B cell (primary cell): ENCODE measurements around the gene CARNS1. TPM values are rescaled to one million over a fixed set of nuclear protein-coding genes. Genes with fewer than 3 reads are reported as not detected.
A peak's percentile ranks its signal among the peaks of the same experiment; 100 is the strongest.

Source experiments
- ATAC-seq: fragments of 200-7000 bp; cut with Tn5 transposase; one replicate; pipeline ENCODE4 v1.10.0; 2021; ENCODE audit warnings: low read depth, mild to moderate bottlenecking, moderate number of reproducible peaks, moderate library complexity
- CTCF ChIA-PET: fragments of 350-600 bp; sonication (Branson Sonifier 250); formaldehyde crosslinking; loops from one replicate; lab custom pipeline; 2021; ENCODE audit warnings: antibody characterized with exemption, inconsistent platforms; lab: Charles Lee
- POLR2A ChIA-PET: fragments of 350-600 bp; sonication (Branson Sonifier 250); formaldehyde crosslinking; loops from one replicate; lab custom pipeline; 2021; ENCODE audit warnings: antibody characterized with exemption; lab: Charles Lee
- DNase-seq: peaks from one replicate; pipeline ENCODE4 v3.0.0; 2013
- H2AFZ ChIP-seq: 2 replicates; pipeline ENCODE4 v1.6.1; 2012; ENCODE audit warnings: mild to moderate bottlenecking, low read depth, low read length; ENCODE audit not compliant: insufficient read depth, poor library complexity, severe bottlenecking
- H3K27ac ChIP-seq, 2 donors: 1 replicate in 1 of 2; 2 replicates in 1 of 2; pipeline ENCODE4 v1.5.1; 2012 to 2013; ENCODE audit warnings: low read length in 2 of 2, mild to moderate bottlenecking in 2 of 2, moderate library complexity in 1 of 2
- H3K27me3 ChIP-seq, 4 experiments: fragments of 200-600 bp in 1 of 4; sonication (generic) in 1 of 4; replicated peaks in 1 of 4; 1 replicate in 2 of 4; 2 replicates in 2 of 4; pipeline versions ENCODE4 v1.6.1 to v1.7.0; 2013 to 2016; ENCODE audit warnings: low read length in 3 of 4, mild to moderate bottlenecking in 2 of 4, mixed read lengths in 1 of 4, moderate library complexity in 1 of 4; ENCODE audit not compliant: insufficient read depth in 4 of 4, control insufficient read depth in 3 of 4; ENCODE audit errors: control extremely low read depth in 1 of 4
- H3K36me3 ChIP-seq, 2 experiments: replicated peaks in 1 of 2; 1 replicate in 1 of 2; 2 replicates in 1 of 2; pipeline versions ENCODE4 v1.6.1 to v1.7.1; 2013; ENCODE audit warnings: low read length in 1 of 2; ENCODE audit not compliant: insufficient read depth in 2 of 2, control insufficient read depth in 1 of 2; ENCODE audit errors: control extremely low read depth in 1 of 2, extremely low read depth in 1 of 2
- H3K4me1 ChIP-seq, 2 donors: fragments of 200-600 bp in 1 of 2; sonication (generic) in 1 of 2; 1 replicate in 1 of 2; 2 replicates in 1 of 2; pipeline versions ENCODE4 v1.5.1 to v1.6.1; 2013 to 2017; ENCODE audit warnings: low read length in 2 of 2; ENCODE audit not compliant: control insufficient read depth in 2 of 2, insufficient read depth in 2 of 2
- H3K4me2 ChIP-seq: replicated peaks from 2 replicates; pipeline ENCODE3; 2012; ENCODE audit warnings: mild to moderate bottlenecking, low read depth, low read length; ENCODE audit not compliant: poor library complexity, severe bottlenecking
- H3K4me3 ChIP-seq, 5 experiments: fragments of 200-600 bp in 1 of 5; sonication (generic) in 1 of 5; 1 replicate in 3 of 5; 2 replicates in 2 of 5; pipeline versions ENCODE4 v1.5.1 to v1.7.0; 2011 to 2016; ENCODE audit warnings: low read length in 4 of 5, mild to moderate bottlenecking in 4 of 5, low read depth in 2 of 5, control low read depth in 1 of 5, moderate library complexity in 1 of 5; ENCODE audit not compliant: insufficient read depth in 1 of 5; ENCODE audit errors: control extremely low read depth in 1 of 5, extremely low read depth in 1 of 5
- H3K79me2 ChIP-seq: fragments of 200-600 bp; sonication (generic); one replicate; pipeline ENCODE4 v1.6.0; 2016; ENCODE audit warnings: low read length; ENCODE audit not compliant: control insufficient read depth, insufficient read depth
- H3K9ac ChIP-seq: fragments of 200-600 bp; sonication (generic); 2 replicates; pipeline ENCODE4 v1.6.1; 2017; ENCODE audit warnings: mild to moderate bottlenecking, low read length, moderate library complexity
- H3K9me3 ChIP-seq, 3 donors: one replicate each; pipeline versions ENCODE4 v1.6.1 to v1.7.1; 2013; ENCODE audit warnings: low read length in 2 of 3; ENCODE audit not compliant: control insufficient read depth in 2 of 3, insufficient read depth in 1 of 3; ENCODE audit errors: control extremely low read depth in 1 of 3
- H4K20me1 ChIP-seq: 2 replicates; pipeline ENCODE4 v1.6.0; 2012; ENCODE audit warnings: mild to moderate bottlenecking, low read length; ENCODE audit not compliant: insufficient read depth, control insufficient read depth, poor library complexity, severe bottlenecking
- H3K27ac Mint-ChIP-seq: one replicate; pipeline ENCODE4 v1.8.0; 2021; ENCODE audit warnings: mixed read lengths
- H3K27me3 Mint-ChIP-seq: one replicate; pipeline ENCODE4 v1.8.0; 2021; ENCODE audit warnings: mixed read lengths
- H3K4me1 Mint-ChIP-seq: one replicate; pipeline ENCODE4 v1.8.0; 2021; ENCODE audit warnings: mixed read lengths
- H3K4me3 Mint-ChIP-seq: one replicate; pipeline ENCODE4 v1.8.0; 2021; ENCODE audit warnings: mixed read lengths
- H3K9me3 Mint-ChIP-seq: one replicate; pipeline ENCODE4 v1.8.0; 2022; ENCODE audit warnings: mixed read lengths; ENCODE audit not compliant: insufficient read depth
- CTCF ChIP-seq: fragments of 200-600 bp; IDR thresholded peaks from one replicate; pipeline ENCODE4 v1.8.0; 2022; ENCODE audit warnings: antibody characterized with exemption, mild to moderate bottlenecking
- EZH2 ChIP-seq: IDR thresholded peaks from 2 replicates; pipeline ENCODE4 v1.6.1; 2012; ENCODE audit warnings: borderline replicate concordance, low read depth, mild to moderate bottlenecking, moderate library complexity, low read length; ENCODE audit not compliant: insufficient read depth, poor library complexity, severe bottlenecking
- WGBS: methylation state at CpG from one replicate; pipeline ENCODE4 v1.1.5; 2013; ENCODE audit warnings: missing lambda C conversion rate; ENCODE audit not compliant: insufficient coverage; 5-methylcytosine and 5-hydroxymethylcytosine counted together
- intact Hi-C: fragments of 100-400 bp; cut with micrococcal nuclease; formaldehyde crosslinking; loops from one replicate; pipeline ENCODE4 v1.10.0; 2022
- polyA plus RNA-seq: library from polyadenylated mRNA; depleted of rRNA; stranded (reverse); fragments of >200 nt; gene quantifications from 2 replicates; pipeline ENCODE4 v1.2.3, GENCODE V29; 2012
- total RNA-seq, 2 donors: library from RNA; stranded (reverse); fragments of 120-200 nt in 1 of 2; gene quantifications; 1 replicate in 1 of 2; 2 replicates in 1 of 2; pipeline versions ENCODE4 v1.2.3 to v1.2.4, GENCODE V29; 2013 to 2022

Gene CARNS1
- total and polyA plus RNA-seq, 2 donors (not counting 1 experiment from before 2014, with no cell fraction given): 24.1 to 41.1 TPM

DNA sequence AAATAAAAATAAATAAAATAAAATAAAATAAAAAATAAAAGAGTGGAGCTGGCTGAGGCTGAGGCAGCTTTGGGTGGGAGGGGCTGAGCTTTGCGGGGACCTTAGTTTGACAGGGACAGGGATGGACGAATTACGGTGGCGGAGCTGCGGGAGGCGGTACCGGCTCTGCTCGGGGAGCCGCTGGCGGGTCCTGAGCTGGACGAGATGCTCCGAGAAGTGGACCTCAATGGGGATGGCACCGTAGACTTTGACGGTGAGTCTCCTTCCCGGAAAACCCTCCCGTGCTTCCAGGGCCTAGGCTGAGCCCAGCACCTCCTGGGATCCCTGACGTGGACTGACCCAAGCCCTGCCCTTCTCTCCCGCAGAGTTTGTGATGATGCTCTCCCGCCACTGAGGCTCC is 42.8 kb downstream of the CARNS1 start:
- Histone ChIP-seq H2AFZ (no peak overlapping the region), H3K9ac (no peak overlapping the region), H3K9me3 (peaks cover 0 to 3% (median 0%) of the 10 kb centered on the region in 3 donors), H3K4me1 (peaks cover 54 to 93% of the 10 kb centered on the region in 2 donors), H3K27me3 (no peaks in the 10 kb centered on the region), H3K4me2 (peak overlapping the region; percentile 67), H3K27ac (peak overlapping the region; percentile 85 to 88), H4K20me1 (no peaks in the 10 kb centered on the region), H3K4me3 (no peak overlapping the region), H3K79me2 (peaks cover 53% of the 10 kb centered on the region), H3K36me3 (no peaks in the 10 kb centered on the region)
- intact Hi-C loops: no loop called here
- ChIA-PET CTCF (interaction anchor here (1.0 to 5.2 kb wide), 6 partner anchors 11 to 57 kb away, joined by 3 to 43 read pairs (median 20); partner anchors contain the start of genes PPP1CA, PTPRCAP and TMEM134), POLR2A (interaction anchor here (1.3 to 6.0 kb wide), 8 partner anchors 10 to 51 kb away, joined by 4 to 110 read pairs (median 13); partner anchors contain the start of genes CORO1B, PTPRCAP and TMEM134)
- Mint-ChIP-seq H3K4me3 (no peak overlapping the region), H3K4me1 (peaks cover 46% of the 10 kb centered on the region), H3K9me3 (no peaks in the 10 kb centered on the region), H3K27me3 (no peaks in the 10 kb centered on the region), H3K27ac (peak overlapping the region; percentile 75)
- 98% methylated on average over 19 of the region's 19 CpGs for WGBS
- TF ChIP-seq EZH2 (no peak), CTCF (no peak)
- ATAC-seq (no peak), DNase-seq (no peak)

- H2AFZ ChIP-seq: no peak overlapping the region
- H3K79me2 ChIP-seq: peaks cover 49% of the 10 kb centered on the region
- peaks cover 62 to 94% of the 10 kb centered on the region in 2 donors for H3K4me1 ChIP-seq
- peaks cover 2 to 9% of the 10 kb centered on the region in 2 experiments for H3K36me3 ChIP-seq
- no peak overlapping the region for H3K9ac ChIP-seq
- no peaks in the 10 kb centered on the region for H3K27me3 ChIP-seq
- Mint-ChIP-seq H3K4me3 (peak overlapping the region; percentile 26), H3K27ac (peak overlapping the region; percentile 97), H3K27me3 (no peaks in the 10 kb centered on the region), H3K4me1 (peaks cover 71% of the 10 kb centered on the region), H3K9me3 (no peaks in the 10 kb centered on the region)
- H3K9me3 ChIP-seq: peaks cover 0 to 12% (median 0%) of the 10 kb centered on the region in 3 donors
- DNase-seq (peak; percentile 20), ATAC-seq (no peak)
- ChIA-PET POLR2A (interaction anchor here (0.7 to 10.4 kb wide), 5 partner anchors 14 to 43 kb away, joined by 3 to 215 read pairs (median 4); partner anchors contain the start of genes PTPRCAP and RPS6KB2), CTCF (interaction anchor here (1.0 kb wide), 1 partner anchor 26 kb away, joined by 3 read pairs; the partner anchor contains the start of gene PTPRCAP)
- no peak overlapping the region for H3K4me3 ChIP-seq
- H4K20me1 ChIP-seq: peaks cover 4% of the 10 kb centered on the region
- no peak overlapping the region for H3K4me2 ChIP-seq
- H3K27ac ChIP-seq: peak overlapping the region in 1 of 2 donors; percentile 94
- WGBS: 100% methylated on average over 1 of the region's 10 CpGs
- intact Hi-C loops: no loop called here
- TF ChIP-seq CTCF: no peak
- TF ChIP-seq EZH2: no peak
Measured at GRCh38 chr11:67463186-67463585, 47.7 kb downstream of the CARNS1 start.
